ENCODE results near the gene DDX18.
"Not testable (repeated sequence)": the region's sequence is repeated elsewhere in the genome, so short reads cannot be mapped to it uniquely, and the experiment has no call there.

The DDX18 gene

GRCh38 chr2:117814417-117815264 is at the start of gene DDX18:
Gene DDX18, plus strand, starts transcription at chr2:117814691. Its CDS starts 87 bp downstream, at chr2:117814778.
- DNase-seq = peak; percentile 96

GRCh38 chr2:117770730-117771129 is 43.8 kb upstream of the DDX18 start:
- DNase-seq = no peak

GRCh38 chr2:117771969-117772630 is 42.4 kb upstream of the DDX18 start:
- no peak for DNase-seq

- DNase-seq = no peak
Observed at GRCh38 chr2:117774716-117775115, 39.8 kb upstream of the DDX18 start.

- no peak for DNase-seq
Observed at GRCh38 chr2:117775703-117776219, 38.7 kb upstream of the DDX18 start.

- no peak for DNase-seq
Observed at GRCh38 chr2:117776888-117777287, 37.6 kb upstream of the DDX18 start.

GRCh38 chr2:117785740-117786139 is 28.8 kb upstream of the DDX18 start:
- DNase-seq = peak; percentile 4

- DNase-seq = no peak
Observed at GRCh38 chr2:117786520-117786919, 28.0 kb upstream of the DDX18 start.

- DNase-seq = no peak
Observed at GRCh38 chr2:117789505-117789904, 25.0 kb upstream of the DDX18 start.

GRCh38 chr2:117794668-117795067 is 19.8 kb upstream of the DDX18 start:
- DNase-seq = no peak

- DNase-seq = no peak
Observed at GRCh38 chr2:117801826-117802225, 12.7 kb upstream of the DDX18 start.

GRCh38 chr2:117803644-117804325 is 10.7 kb upstream of the DDX18 start:
- peak; percentile 20 for DNase-seq

GRCh38 chr2:117812443-117812842 is 2.0 kb upstream of the DDX18 start:
- DNase-seq = no peak

- DNase-seq = no peak
Observed at GRCh38 chr2:117815946-117816345, 1.5 kb downstream of the DDX18 start.

- no peak for DNase-seq
Observed at GRCh38 chr2:117818921-117819320, 4.4 kb downstream of the DDX18 start.

GRCh38 chr2:117820444-117820843 is 6.0 kb downstream of the DDX18 start:
- DNase-seq = no peak

- no peak for DNase-seq
Observed at GRCh38 chr2:117825437-117825836, 10.9 kb downstream of the DDX18 start.

GRCh38 chr2:117827464-117827863 is 13.0 kb downstream of the DDX18 start:
- DNase-seq = not testable (repeated sequence)

- DNase-seq = no peak
Observed at GRCh38 chr2:117828870-117829269, 14.4 kb downstream of the DDX18 start.

GRCh38 chr2:117832332-117832731 is 17.8 kb downstream of the DDX18 start:
- no peak for DNase-seq

GRCh38 chr2:117832905-117833613 is 18.6 kb downstream of the DDX18 start:
- no peak for DNase-seq

GRCh38 chr2:117833911-117834310 is 19.4 kb downstream of the DDX18 start:
- DNase-seq = no peak

- DNase-seq = no peak
Observed at GRCh38 chr2:117834992-117835391, 20.5 kb downstream of the DDX18 start.
